IMR-90 (cell line): Measurements from ENCODE around the gene NEUROG1. TPM values are rescaled to one million over a fixed set of nuclear protein-coding genes. Genes with fewer than 3 reads are reported as not detected.

Source experiments
- ATAC-seq: fragments of 200-7000 bp; cut with Tn5 transposase; 2 replicates; pipeline ENCODE4 v1.9.1; 2020; ENCODE audit warnings: low read depth, mild to moderate bottlenecking, moderate library complexity
- BruUV-seq: library from RNA; stranded (reverse); fragments of 400-500 nt; replicated peaks from 2 replicates; lab custom pipeline; 2021; lab: Mats Ljungman, UMichigan
- CTCF ChIA-PET: fragments of 300-600 bp; formaldehyde crosslinking; extraction: SDS; loops from one replicate; lab custom pipeline; 2021; ENCODE audit warnings: antibody characterized with exemption; lab: Yijun Ruan, JAX
- POLR2A ChIA-PET: fragments of 300-600 bp; sonication (Branson Sonifier 250); formaldehyde crosslinking; loops from one replicate; lab custom pipeline; 2022; ENCODE audit warnings: antibody characterized with exemption; ENCODE audit not compliant: unreplicated experiment; lab: Charles Lee
- DNase-seq: peaks from one replicate; pipeline ENCODE4 v3.0.0; 2013
- H2AFZ ChIP-seq: replicated peaks from 2 replicates; pipeline ENCODE3; 2013; ENCODE audit warnings: low read length, mild to moderate bottlenecking; ENCODE audit not compliant: poor library complexity
- H2AK5ac ChIP-seq: 2 replicates; pipeline ENCODE4 v1.6.1; 2013; ENCODE audit warnings: low read depth, low read length, inconsistent platforms
- H2AK9ac ChIP-seq: replicated peaks from 2 replicates; pipeline ENCODE3; 2013; ENCODE audit warnings: mild to moderate bottlenecking, low read depth, low read length, moderate library complexity; ENCODE audit not compliant: poor library complexity
- H2BK120ac ChIP-seq: 2 replicates; pipeline ENCODE4 v1.6.1; 2013; ENCODE audit warnings: low read depth, low read length, inconsistent platforms
- H2BK15ac ChIP-seq: 3 replicates; pipeline ENCODE4 v1.6.1; 2013; ENCODE audit warnings: low read depth, low read length, inconsistent platforms
- H2BK20ac ChIP-seq: 2 replicates; pipeline ENCODE4 v1.6.1; 2013; ENCODE audit warnings: low read depth, mild to moderate bottlenecking, inconsistent platforms, low read length, moderate library complexity
- H2BK5ac ChIP-seq: 2 replicates; pipeline ENCODE4 v1.6.1; 2013; ENCODE audit warnings: mild to moderate bottlenecking, low read depth, low read length, inconsistent platforms; ENCODE audit not compliant: poor library complexity, severe bottlenecking
- H3K14ac ChIP-seq: replicated peaks from 2 replicates; pipeline ENCODE4 v1.6.1; 2013; ENCODE audit warnings: low read depth, low read length, inconsistent platforms
- H3K18ac ChIP-seq: 2 replicates; pipeline ENCODE4 v1.6.1; 2013; ENCODE audit warnings: low read depth, low read length, control low read depth
- H3K23ac ChIP-seq: 2 replicates; pipeline ENCODE4 v1.6.1; 2013; ENCODE audit warnings: low read depth, low read length, inconsistent platforms
- H3K27ac ChIP-seq: 2 replicates; pipeline ENCODE4 v1.5.1; 2013; ENCODE audit warnings: mild to moderate bottlenecking, control low read depth, low read length; ENCODE audit not compliant: insufficient read depth
- H3K27me3 ChIP-seq: 2 replicates; pipeline ENCODE4 v1.6.1; 2013; ENCODE audit warnings: low read length; ENCODE audit not compliant: control insufficient read depth, insufficient read depth
- H3K36me3 ChIP-seq: 2 replicates; pipeline ENCODE4 v1.6.1; 2013; ENCODE audit warnings: low read length, mixed read lengths; ENCODE audit not compliant: control insufficient read depth, insufficient read depth
- H3K4ac ChIP-seq: 2 replicates; pipeline ENCODE4 v1.6.1; 2013; ENCODE audit warnings: low read depth, low read length, inconsistent platforms
- H3K4me1 ChIP-seq: 2 replicates; pipeline ENCODE4 v1.6.1; 2013; ENCODE audit warnings: low read length, mixed read lengths; ENCODE audit not compliant: control insufficient read depth, insufficient read depth
- H3K4me2 ChIP-seq: 2 replicates; pipeline ENCODE4 v1.6.1; 2013; ENCODE audit warnings: low read depth, mild to moderate bottlenecking, control low read depth, low read length, moderate library complexity
- H3K4me3 ChIP-seq: 2 replicates; pipeline ENCODE4 v1.5.1; 2013; ENCODE audit warnings: low read depth, mild to moderate bottlenecking, control low read depth, low read length, moderate library complexity; ENCODE audit not compliant: insufficient read depth
- H3K56ac ChIP-seq: 2 replicates; pipeline ENCODE4 v1.6.1; 2013; ENCODE audit warnings: low read length, inconsistent platforms; ENCODE audit not compliant: insufficient read depth; ENCODE audit errors: extremely low read depth
- H3K79me1 ChIP-seq, 2 experiments: 2 replicates each; pipeline ENCODE4 v1.6.1; 2013; ENCODE audit warnings: low read length in 2 of 2, inconsistent platforms in 1 of 2, low read depth in 1 of 2
- H3K9ac ChIP-seq: 2 replicates; pipeline ENCODE4 v1.6.1; 2013; ENCODE audit warnings: low read depth, low read length, control low read depth
- H3K9me1 ChIP-seq: 2 replicates; pipeline ENCODE4 v1.6.1; 2013; ENCODE audit warnings: low read length, inconsistent platforms; ENCODE audit not compliant: insufficient read depth
- H3K9me3 ChIP-seq: 2 replicates; pipeline ENCODE4 v1.6.1; 2013; ENCODE audit warnings: low read length; ENCODE audit not compliant: control insufficient read depth, insufficient read depth
- H4K20me1 ChIP-seq: 2 replicates; pipeline ENCODE4 v1.6.1; 2013; ENCODE audit warnings: low read length, inconsistent platforms; ENCODE audit not compliant: insufficient read depth
- H4K5ac ChIP-seq: 2 replicates; pipeline ENCODE4 v1.6.1; 2013; ENCODE audit warnings: mild to moderate bottlenecking, low read depth, low read length, control low read depth
- H4K8ac ChIP-seq, 2 experiments: 2 replicates each; pipeline ENCODE4 v1.6.1; 2013; ENCODE audit warnings: low read depth in 2 of 2, low read length in 2 of 2, control low read depth in 1 of 2, inconsistent platforms in 1 of 2
- H4K91ac ChIP-seq: 2 replicates; pipeline ENCODE4 v1.6.1; 2013; ENCODE audit warnings: low read depth, low read length, inconsistent platforms; ENCODE audit not compliant: insufficient read depth
- FOS ChIP-seq: fragments of 150-350 bp; IDR thresholded peaks from 2 replicates; pipeline ENCODE4 v1.6.1; 2016; ENCODE audit warnings: low read depth, low read length
- MXI1 ChIP-seq: IDR thresholded peaks from 2 replicates; pipeline ENCODE4 v1.6.1; 2012; ENCODE audit warnings: low read depth, mild to moderate bottlenecking, low read length, moderate library complexity, borderline replicate concordance
- RAD21 ChIP-seq: IDR thresholded peaks from 2 replicates; pipeline ENCODE4 v1.6.1; 2012; ENCODE audit warnings: low read length, improper control_type of control experiment
- SMC3 ChIP-seq: fragments of 150-350 bp; IDR thresholded peaks from 2 replicates; pipeline ENCODE4 v1.6.1; 2016; ENCODE audit warnings: low read depth, mild to moderate bottlenecking, antibody characterized with exemption, low read length, moderate library complexity
- WGBS, 2 experiments: methylation state at CpG; one replicate each; pipeline versions ENCODE4 v1.1.5 to v1.1.7; 2013; ENCODE audit warnings: missing lambda C conversion rate in 2 of 2; ENCODE audit not compliant: insufficient read length in 1 of 2; ENCODE audit errors: extremely low coverage in 2 of 2; 5-methylcytosine and 5-hydroxymethylcytosine counted together
- dilution Hi-C: fragments of 300-500 bp; cut with HindIII; formaldehyde crosslinking; loops from one replicate; pipeline ENCODE4 v1.14.3; 2018; ENCODE audit warnings: low sequenced_read_pairs; ENCODE audit not compliant: unreplicated experiment
- in situ Hi-C: fragments of 300-500 bp; cut with MboI; formaldehyde crosslinking; loops from 3 replicates; pipeline ENCODE4 v1.14.3; 2019; ENCODE audit warnings: low sequenced_read_pairs, inconsistent platforms, mixed read lengths
- intact Hi-C: fragments of 100-400 bp; cut with micrococcal nuclease; formaldehyde crosslinking; loops from 2 replicates; pipeline ENCODE4 v1.10.0; 2022
- polyA plus RNA-seq, 3 experiments: library from polyadenylated mRNA; depleted of rRNA; stranded (reverse); fragments of >200 nt; gene quantifications; 2 replicates each; pipeline ENCODE4 v1.2.3, GENCODE V29; 2012; ENCODE audit warnings: low replicate concordance in 1 of 3
- total RNA-seq: library from RNA; depleted of rRNA; stranded (reverse); fragments of >200 nt; gene quantifications from 2 replicates; pipeline ENCODE4 v1.2.3, GENCODE V29; 2012
- TF ChIP-seq, protein P1 (sequence below): conservative IDR thresholded peaks from 2 replicates; pipeline ENCODE4 v1.5.1; 2012; ENCODE audit warnings: mild to moderate bottlenecking, low read depth, low read length, improper control_type of control experiment
- TF ChIP-seq, protein P2 (sequence below): fragments of 150-350 bp; IDR thresholded peaks from 2 replicates; pipeline ENCODE4 v1.6.1; 2017; ENCODE audit warnings: mild to moderate bottlenecking, antibody characterized with exemption, low read length, low read depth

The NEUROG1 gene
- total and polyA plus RNA-seq, 2 of the 4 experiments (the other 2 are of a cell fraction) = not detected

DNA sequence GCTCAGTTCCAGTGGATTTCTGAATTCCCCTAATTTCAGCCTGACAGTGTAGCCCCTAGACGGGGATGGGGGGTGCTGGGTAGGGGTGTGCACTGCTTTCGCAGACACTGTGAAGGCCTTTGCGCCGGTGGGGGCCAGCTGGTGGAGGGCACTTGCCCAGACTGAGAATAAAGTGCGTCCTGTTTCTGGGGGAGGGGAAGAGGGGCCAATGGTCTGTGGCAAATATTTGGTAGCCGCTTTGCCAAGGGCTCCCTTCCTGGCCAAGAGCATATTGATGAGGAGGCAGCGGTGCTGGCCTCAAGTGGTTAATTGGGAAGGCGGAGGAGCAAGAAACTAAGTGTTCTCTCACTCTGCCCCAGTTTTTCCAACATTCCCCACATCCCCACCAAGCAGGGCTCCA, 41.7 kb upstream of the NEUROG1 start:
- Histone ChIP-seq H3K4me3 (no peak overlapping the region), H3K27ac (no peak overlapping the region), H3K9me1 (no peaks in the 10 kb centered on the region), H2AK5ac (no peak overlapping the region), H3K56ac (no peak overlapping the region), H2BK5ac (no peak overlapping the region), H2BK15ac (no peak overlapping the region), H4K8ac (no peak overlapping the region), H3K23ac (no peak overlapping the region), H3K9ac (no peak overlapping the region), H3K14ac (no peak overlapping the region), H3K4me1 (0 out of 2 replicates have a peak, but pooled peaks cover 1% of the 10 kb centered on the region), H2BK20ac (no peak overlapping the region), H3K36me3 (no peaks in the 10 kb centered on the region), H3K4ac (no peak overlapping the region), H4K91ac (no peak overlapping the region), H2AK9ac (no peak overlapping the region), H3K9me3 (no peaks in the 10 kb centered on the region; the same call in 1 of the 2 replicates), H2AFZ (no peak overlapping the region), H3K4me2 (no peak overlapping the region), H4K20me1 (no peaks in the 10 kb centered on the region), H3K18ac (no peak overlapping the region), H3K79me1 (no peaks in the 10 kb centered on the region), H3K27me3 (peaks cover 56% of the 10 kb centered on the region), H4K5ac (no peak overlapping the region), H2BK120ac (no peak overlapping the region)
- in situ Hi-C loops = no loop called here
- TF ChIP-seq, protein P1, sequence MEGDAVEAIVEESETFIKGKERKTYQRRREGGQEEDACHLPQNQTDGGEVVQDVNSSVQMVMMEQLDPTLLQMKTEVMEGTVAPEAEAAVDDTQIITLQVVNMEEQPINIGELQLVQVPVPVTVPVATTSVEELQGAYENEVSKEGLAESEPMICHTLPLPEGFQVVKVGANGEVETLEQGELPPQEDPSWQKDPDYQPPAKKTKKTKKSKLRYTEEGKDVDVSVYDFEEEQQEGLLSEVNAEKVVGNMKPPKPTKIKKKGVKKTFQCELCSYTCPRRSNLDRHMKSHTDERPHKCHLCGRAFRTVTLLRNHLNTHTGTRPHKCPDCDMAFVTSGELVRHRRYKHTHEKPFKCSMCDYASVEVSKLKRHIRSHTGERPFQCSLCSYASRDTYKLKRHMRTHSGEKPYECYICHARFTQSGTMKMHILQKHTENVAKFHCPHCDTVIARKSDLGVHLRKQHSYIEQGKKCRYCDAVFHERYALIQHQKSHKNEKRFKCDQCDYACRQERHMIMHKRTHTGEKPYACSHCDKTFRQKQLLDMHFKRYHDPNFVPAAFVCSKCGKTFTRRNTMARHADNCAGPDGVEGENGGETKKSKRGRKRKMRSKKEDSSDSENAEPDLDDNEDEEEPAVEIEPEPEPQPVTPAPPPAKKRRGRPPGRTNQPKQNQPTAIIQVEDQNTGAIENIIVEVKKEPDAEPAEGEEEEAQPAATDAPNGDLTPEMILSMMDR = no peak
- TF ChIP-seq RAD21 (no peak), SMC3 (no peak), MXI1 (no peak), FOS (no peak)
- TF ChIP-seq, protein P2, sequence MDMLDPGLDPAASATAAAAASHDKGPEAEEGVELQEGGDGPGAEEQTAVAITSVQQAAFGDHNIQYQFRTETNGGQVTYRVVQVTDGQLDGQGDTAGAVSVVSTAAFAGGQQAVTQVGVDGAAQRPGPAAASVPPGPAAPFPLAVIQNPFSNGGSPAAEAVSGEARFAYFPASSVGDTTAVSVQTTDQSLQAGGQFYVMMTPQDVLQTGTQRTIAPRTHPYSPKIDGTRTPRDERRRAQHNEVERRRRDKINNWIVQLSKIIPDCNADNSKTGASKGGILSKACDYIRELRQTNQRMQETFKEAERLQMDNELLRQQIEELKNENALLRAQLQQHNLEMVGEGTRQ = no peak
- POLR2A ChIA-PET = no interaction called here
- ATAC-seq = no peak
- no TSS peak for BruUV-seq
- DNase-seq = no peak
- intact Hi-C loops = no loop called here
- CTCF ChIA-PET = interaction anchor here (0.8 to 1.8 kb wide), 2 partner anchors 11 to 34 kb away, joined by 4 to 9 read pairs; no protein-coding TSS in a partner anchor
- WGBS, 2 experiments = 46% methylated on average over 4 of the region's 8 CpGs; no CpG with 5 or more reads in 1 of the 2 experiments
- dilution Hi-C loops = no loop called here
